OCI-LY1 (cell line): ENCODE measurements around the gene PTGDR2.

Experiments used
- H2AFZ ChIP-seq: fragments of 200-600 bp; sonication (generic), shearing (Covaris generic); 2 replicates; pipeline ENCODE4 v1.6.0; 2014; ENCODE audit warnings: antibody characterized with exemption, mild to moderate bottlenecking, low read length
- H3F3A ChIP-seq: fragments of 200-600 bp; sonication (generic), shearing (Covaris generic); 2 replicates; pipeline ENCODE4 v1.6.0; 2014; ENCODE audit warnings: mild to moderate bottlenecking, antibody characterized with exemption, low read length, moderate library complexity; ENCODE audit not compliant: insufficient read depth
- H3K27ac ChIP-seq: fragments of 200-600 bp; sonication (generic); 2 replicates; pipeline ENCODE4 v1.5.1; 2014; ENCODE audit warnings: low read length, mixed run types, mild to moderate bottlenecking, low read depth; ENCODE audit not compliant: poor library complexity, severe bottlenecking
- H3K27me3 ChIP-seq: fragments of 200-600 bp; sonication (generic); 2 replicates; pipeline ENCODE4 v1.6.0; 2014; ENCODE audit warnings: antibody characterized with exemption, mild to moderate bottlenecking, low read length, moderate library complexity; ENCODE audit not compliant: insufficient read depth
- H3K36me3 ChIP-seq: fragments of 200-600 bp; sonication (generic); 2 replicates; pipeline ENCODE4 v1.6.1; 2014; ENCODE audit warnings: mild to moderate bottlenecking, antibody characterized with exemption, low read length, moderate library complexity, mixed read lengths; ENCODE audit not compliant: insufficient read depth
- H3K4me1 ChIP-seq: fragments of 200-600 bp; sonication (generic); 2 replicates; pipeline ENCODE4 v1.5.1; 2014; ENCODE audit warnings: mild to moderate bottlenecking, low read length, moderate library complexity; ENCODE audit not compliant: insufficient read depth, severe bottlenecking
- H3K4me2 ChIP-seq: fragments of 200-600 bp; sonication (generic), shearing (Covaris generic); 2 replicates; pipeline ENCODE4 v1.6.1; 2014; ENCODE audit warnings: low read length
- H3K4me3 ChIP-seq: fragments of 200-600 bp; sonication (generic); 2 replicates; pipeline ENCODE4 v1.5.1; 2014; ENCODE audit warnings: low read length, low read depth, mild to moderate bottlenecking, mixed read lengths; ENCODE audit not compliant: poor library complexity, severe bottlenecking
- H3K79me2 ChIP-seq: fragments of 200-600 bp; shearing (Covaris generic); 2 replicates; pipeline ENCODE4 v1.6.1; 2016; ENCODE audit warnings: mixed run types, low read length, mixed read lengths; ENCODE audit not compliant: insufficient read depth
- H3K9ac ChIP-seq: fragments of 200-600 bp; sonication (generic), shearing (Covaris generic); 2 replicates; pipeline ENCODE4 v1.6.1; 2014; ENCODE audit warnings: mild to moderate bottlenecking, low read length, mixed read lengths
- H3K9me2 ChIP-seq: fragments of 200-600 bp; sonication (generic), shearing (Covaris generic); 2 replicates; pipeline ENCODE4 v1.6.1; 2014; ENCODE audit warnings: low read depth, mild to moderate bottlenecking, low read length, mixed read lengths
- H3K9me3 ChIP-seq: fragments of 200-600 bp; shearing (Covaris generic); 2 replicates; pipeline ENCODE4 v1.6.1; 2014; ENCODE audit warnings: low read length, mixed read lengths
- H4K20me1 ChIP-seq: fragments of 200-600 bp; sonication (generic), shearing (Covaris generic); 2 replicates; pipeline ENCODE4 v1.6.0; 2016; ENCODE audit warnings: mild to moderate bottlenecking, low read length; ENCODE audit not compliant: insufficient read depth
- EZH2 ChIP-seq: fragments of 200-600 bp; sonication (generic), shearing (Covaris generic); IDR thresholded peaks from 2 replicates; pipeline ENCODE4 v1.8.0; 2017; ENCODE audit warnings: borderline replicate concordance, mixed run types, mild to moderate bottlenecking, antibody characterized with exemption, low read length, moderate library complexity, mixed read lengths
- TF ChIP-seq, protein P1 (sequence below): fragments of 200-600 bp; sonication (generic), shearing (Covaris generic); IDR thresholded peaks from 2 replicates; pipeline ENCODE4 v1.5.1; 2017; ENCODE audit warnings: mild to moderate bottlenecking, antibody characterized with exemption, low read length, moderate library complexity, mixed read lengths

Gene PTGDR2

DNA sequence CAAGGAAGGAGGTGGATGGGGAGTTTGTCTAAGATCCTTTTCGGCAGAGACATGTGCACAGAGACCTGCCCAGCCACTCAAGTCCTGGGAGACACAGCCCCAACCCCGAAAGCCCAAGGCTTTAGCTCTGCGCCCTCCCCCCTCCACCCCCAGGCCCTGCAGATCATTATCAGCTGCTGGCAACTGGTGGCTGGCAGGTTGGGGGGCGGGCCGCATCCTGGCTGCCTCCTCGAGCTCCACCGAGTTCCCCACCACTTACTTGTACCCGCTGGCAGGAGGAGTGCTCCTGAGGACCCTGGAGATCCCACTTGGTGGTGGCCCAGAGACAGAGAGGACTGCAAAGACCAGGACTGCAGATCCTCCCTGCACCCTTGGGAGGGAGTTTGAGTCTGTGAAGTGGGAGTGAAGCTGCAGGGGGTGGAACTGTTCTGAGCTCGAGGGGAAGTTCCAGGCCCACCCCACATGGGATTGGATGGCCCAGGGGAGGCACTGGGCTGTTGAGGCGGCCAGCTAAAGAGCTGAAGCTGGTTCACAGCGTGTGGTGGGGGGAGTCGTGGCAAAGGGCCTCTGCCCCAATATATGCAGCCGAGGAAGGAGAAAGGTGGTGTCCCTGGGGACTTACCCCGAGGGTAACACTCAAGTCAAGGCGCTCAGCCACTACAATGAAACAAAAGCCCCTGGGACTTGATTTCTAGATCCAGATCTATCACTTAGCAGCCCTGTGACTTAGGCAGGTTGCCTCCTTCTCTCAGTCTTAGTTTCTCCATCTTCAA, 33.7 kb downstream of the PTGDR2 start:
- no peak overlapping the region for H3K27ac ChIP-seq
- H2AFZ ChIP-seq: no peak overlapping the region
- H3K9ac ChIP-seq: no peak overlapping the region
- H3K4me2 ChIP-seq: no peak overlapping the region
- TF ChIP-seq EZH2: no peak
- TF ChIP-seq, protein P1, sequence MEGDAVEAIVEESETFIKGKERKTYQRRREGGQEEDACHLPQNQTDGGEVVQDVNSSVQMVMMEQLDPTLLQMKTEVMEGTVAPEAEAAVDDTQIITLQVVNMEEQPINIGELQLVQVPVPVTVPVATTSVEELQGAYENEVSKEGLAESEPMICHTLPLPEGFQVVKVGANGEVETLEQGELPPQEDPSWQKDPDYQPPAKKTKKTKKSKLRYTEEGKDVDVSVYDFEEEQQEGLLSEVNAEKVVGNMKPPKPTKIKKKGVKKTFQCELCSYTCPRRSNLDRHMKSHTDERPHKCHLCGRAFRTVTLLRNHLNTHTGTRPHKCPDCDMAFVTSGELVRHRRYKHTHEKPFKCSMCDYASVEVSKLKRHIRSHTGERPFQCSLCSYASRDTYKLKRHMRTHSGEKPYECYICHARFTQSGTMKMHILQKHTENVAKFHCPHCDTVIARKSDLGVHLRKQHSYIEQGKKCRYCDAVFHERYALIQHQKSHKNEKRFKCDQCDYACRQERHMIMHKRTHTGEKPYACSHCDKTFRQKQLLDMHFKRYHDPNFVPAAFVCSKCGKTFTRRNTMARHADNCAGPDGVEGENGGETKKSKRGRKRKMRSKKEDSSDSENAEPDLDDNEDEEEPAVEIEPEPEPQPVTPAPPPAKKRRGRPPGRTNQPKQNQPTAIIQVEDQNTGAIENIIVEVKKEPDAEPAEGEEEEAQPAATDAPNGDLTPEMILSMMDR: no peak
- H3K4me1 ChIP-seq: no peaks in the 10 kb centered on the region
- peaks cover 2% of the 10 kb centered on the region; the same call in 1 of the 2 replicates for H3K9me3 ChIP-seq
- no peaks in the 10 kb centered on the region for H4K20me1 ChIP-seq
- no peak overlapping the region for H3K4me3 ChIP-seq
- H3F3A ChIP-seq: no peaks in the 10 kb centered on the region
- no peaks in the 10 kb centered on the region for H3K36me3 ChIP-seq
- no peaks in the 10 kb centered on the region for H3K9me2 ChIP-seq
- H3K79me2 ChIP-seq: no peaks in the 10 kb centered on the region
- peaks cover 5% of the 10 kb centered on the region; the same call in 1 of the 2 replicates for H3K27me3 ChIP-seq

DNA sequence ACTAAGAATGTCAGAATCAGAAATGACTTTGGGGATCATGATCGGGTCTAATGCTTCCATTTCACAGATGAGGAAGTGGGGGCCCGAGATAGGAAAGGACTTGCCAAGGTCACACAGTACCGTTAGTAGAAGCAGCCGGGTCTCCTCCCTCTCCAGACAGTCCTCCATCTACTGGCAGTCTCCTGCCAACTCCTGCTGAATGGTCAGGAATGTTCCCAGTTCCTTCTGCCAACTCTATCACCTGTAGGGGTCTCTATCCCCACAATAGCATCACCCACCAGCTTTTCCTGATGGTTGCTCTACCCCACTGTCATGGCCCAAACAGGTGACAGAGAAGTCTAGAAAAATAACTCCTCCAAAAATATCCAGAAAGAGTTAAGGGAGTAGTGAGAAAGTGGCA, 37.7 kb downstream of the PTGDR2 start:
- H3K4me2 ChIP-seq: no peak overlapping the region
- H3K9me2 ChIP-seq: no peaks in the 10 kb centered on the region
- no peaks in the 10 kb centered on the region; the same call in 1 of the 2 replicates for H3K27me3 ChIP-seq
- no peaks in the 10 kb centered on the region for H3K36me3 ChIP-seq
- TF ChIP-seq EZH2: no peak
- TF ChIP-seq, protein P1: no peak
- no peaks in the 10 kb centered on the region for H3K79me2 ChIP-seq
- H3K9me3 ChIP-seq: peaks cover 9% of the 10 kb centered on the region; the same call in 1 of the 2 replicates
- H3K4me3 ChIP-seq: no peak overlapping the region
- H3K4me1 ChIP-seq: no peaks in the 10 kb centered on the region
- no peak overlapping the region for H3K27ac ChIP-seq
- no peak overlapping the region for H3K9ac ChIP-seq
- H2AFZ ChIP-seq: no peak overlapping the region
- H4K20me1 ChIP-seq: no peaks in the 10 kb centered on the region
- no peaks in the 10 kb centered on the region for H3F3A ChIP-seq

DNA sequence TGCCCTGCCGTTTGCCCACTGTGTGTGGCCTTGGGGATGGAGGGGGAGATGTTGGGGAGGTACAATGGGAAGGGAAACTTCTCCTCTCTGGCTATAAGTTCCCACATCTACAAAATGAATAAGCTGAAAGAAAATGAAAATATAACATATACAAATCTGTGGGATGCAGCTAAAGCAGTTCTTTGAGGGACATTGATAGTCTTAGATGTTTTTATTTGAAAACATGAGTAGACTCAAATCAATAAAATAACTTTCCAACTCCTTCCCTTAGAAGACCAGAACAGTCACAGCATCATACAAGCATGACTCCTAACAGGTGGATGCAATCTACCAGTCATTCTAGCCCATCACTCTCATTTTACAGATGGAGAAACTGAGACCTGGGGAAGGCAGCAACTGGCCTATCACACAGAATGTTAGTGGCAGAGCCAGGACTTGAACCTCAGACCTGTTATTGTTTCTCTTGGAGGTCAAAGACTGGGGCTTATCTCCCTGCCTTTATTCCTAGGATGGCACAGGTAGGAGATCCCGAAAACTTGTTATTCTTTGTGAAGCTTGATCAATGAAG, 39.1 kb downstream of the PTGDR2 start:
- no peak overlapping the region for H3K4me2 ChIP-seq
- no peaks in the 10 kb centered on the region for H3F3A ChIP-seq
- no peak overlapping the region for H3K4me3 ChIP-seq
- no peaks in the 10 kb centered on the region for H3K4me1 ChIP-seq
- no peaks in the 10 kb centered on the region for H4K20me1 ChIP-seq
- H3K9me2 ChIP-seq: no peaks in the 10 kb centered on the region
- H2AFZ ChIP-seq: no peak overlapping the region
- H3K27me3 ChIP-seq: no peaks in the 10 kb centered on the region; the same call in 1 of the 2 replicates
- no peak overlapping the region for H3K9ac ChIP-seq
- no peak for TF ChIP-seq EZH2
- TF ChIP-seq, protein P1: no peak
- H3K79me2 ChIP-seq: no peaks in the 10 kb centered on the region
- H3K27ac ChIP-seq: no peak overlapping the region
- H3K9me3 ChIP-seq: peaks cover 9% of the 10 kb centered on the region; the same call in 1 of the 2 replicates
- no peaks in the 10 kb centered on the region for H3K36me3 ChIP-seq
